Measurements from ENCODE around the gene HSPB9.

DNA sequence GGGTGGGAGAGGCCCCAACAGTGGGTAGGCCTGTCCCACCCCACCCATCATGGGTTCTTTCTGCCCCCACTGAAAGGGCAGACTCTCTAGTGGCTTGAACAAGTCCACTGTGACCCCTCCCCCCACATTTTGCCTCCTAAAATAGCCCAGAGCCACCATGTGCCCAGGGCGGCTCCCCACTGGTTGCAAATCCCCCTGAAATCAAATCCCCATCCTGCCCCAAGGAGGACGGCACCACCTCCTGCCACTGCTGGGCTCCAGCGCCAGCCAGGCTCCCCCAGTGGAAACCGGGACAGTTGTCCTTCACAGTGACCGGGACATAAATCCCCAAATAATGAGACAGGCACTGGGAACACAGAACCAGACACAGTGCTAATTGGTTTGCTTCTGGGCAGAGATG, 44.8 kb upstream of the HSPB9 start:
- TF ChIP-seq, protein P1, sequence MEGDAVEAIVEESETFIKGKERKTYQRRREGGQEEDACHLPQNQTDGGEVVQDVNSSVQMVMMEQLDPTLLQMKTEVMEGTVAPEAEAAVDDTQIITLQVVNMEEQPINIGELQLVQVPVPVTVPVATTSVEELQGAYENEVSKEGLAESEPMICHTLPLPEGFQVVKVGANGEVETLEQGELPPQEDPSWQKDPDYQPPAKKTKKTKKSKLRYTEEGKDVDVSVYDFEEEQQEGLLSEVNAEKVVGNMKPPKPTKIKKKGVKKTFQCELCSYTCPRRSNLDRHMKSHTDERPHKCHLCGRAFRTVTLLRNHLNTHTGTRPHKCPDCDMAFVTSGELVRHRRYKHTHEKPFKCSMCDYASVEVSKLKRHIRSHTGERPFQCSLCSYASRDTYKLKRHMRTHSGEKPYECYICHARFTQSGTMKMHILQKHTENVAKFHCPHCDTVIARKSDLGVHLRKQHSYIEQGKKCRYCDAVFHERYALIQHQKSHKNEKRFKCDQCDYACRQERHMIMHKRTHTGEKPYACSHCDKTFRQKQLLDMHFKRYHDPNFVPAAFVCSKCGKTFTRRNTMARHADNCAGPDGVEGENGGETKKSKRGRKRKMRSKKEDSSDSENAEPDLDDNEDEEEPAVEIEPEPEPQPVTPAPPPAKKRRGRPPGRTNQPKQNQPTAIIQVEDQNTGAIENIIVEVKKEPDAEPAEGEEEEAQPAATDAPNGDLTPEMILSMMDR (IDR thresholded peaks at IDR 0.05; ENCODE audit: poor library complexity, severe bottlenecking) = no peak
- TF ChIP-seq POLR2AphosphoS5 (IDR thresholded peaks at IDR 0.05) (no peak), MXI1 (conservative IDR thresholded peaks at IDR 0.05; ENCODE audit: poor library complexity, severe bottlenecking) (no peak)

Measured in neural cell (in vitro differentiated cells).